H9 (cell line): ENCODE results near the gene USP46. TPM values are rescaled to one million over a fixed set of nuclear protein-coding genes. Genes with fewer than 3 reads are reported as not detected.
A peak's percentile ranks its signal among the peaks of the same experiment; 100 is the strongest.

Experiments used
- DNase-seq: peaks from one replicate; pipeline ENCODE4 v3.0.0-alpha.2; 2017
- H2AFZ ChIP-seq: one replicate; pipeline ENCODE4 v1.6.1; 2013; ENCODE audit warnings: mild to moderate bottlenecking, low read length, control low read depth, moderate library complexity
- H2AK5ac ChIP-seq: 2 replicates; pipeline ENCODE4 v1.6.1; 2013; ENCODE audit warnings: low read length, control low read depth, mixed read lengths; ENCODE audit not compliant: insufficient read length
- H2BK120ac ChIP-seq: one replicate; pipeline ENCODE4 v1.6.1; 2013; ENCODE audit warnings: low read depth, mild to moderate bottlenecking, low read length, control low read depth, inconsistent platforms; ENCODE audit not compliant: poor library complexity, severe bottlenecking
- H2BK12ac ChIP-seq: 2 replicates; pipeline ENCODE4 v1.6.1; 2013; ENCODE audit warnings: low read length, control low read depth, mixed read lengths, low read depth; ENCODE audit not compliant: insufficient read length
- H2BK15ac ChIP-seq: 2 replicates; pipeline ENCODE4 v1.6.1; 2013; ENCODE audit warnings: low read depth, low read length, control low read depth
- H2BK20ac ChIP-seq: one replicate; pipeline ENCODE4 v1.6.1; 2013; ENCODE audit warnings: low read depth, mild to moderate bottlenecking, low read length, control low read depth, inconsistent platforms; ENCODE audit not compliant: poor library complexity, severe bottlenecking
- H2BK5ac ChIP-seq: 2 replicates; pipeline ENCODE4 v1.6.1; 2013; ENCODE audit warnings: low read length, control low read depth, mixed read lengths; ENCODE audit not compliant: insufficient read length
- H3K14ac ChIP-seq: 2 replicates; pipeline ENCODE4 v1.6.1; 2013; ENCODE audit warnings: low read length, control low read depth; ENCODE audit not compliant: insufficient read depth
- H3K18ac ChIP-seq: 2 replicates; pipeline ENCODE4 v1.6.1; 2013; ENCODE audit warnings: low read depth, mild to moderate bottlenecking, mixed read lengths, low read length, control low read depth; ENCODE audit not compliant: insufficient read length
- H3K23ac ChIP-seq: 2 replicates; pipeline ENCODE4 v1.6.1; 2013; ENCODE audit warnings: low read length, control low read depth, mixed read lengths, low read depth; ENCODE audit not compliant: insufficient read length
- H3K23me2 ChIP-seq: 2 replicates; pipeline ENCODE4 v1.6.1; 2013; ENCODE audit warnings: low read depth, mild to moderate bottlenecking, mixed read lengths, low read length, control low read depth; ENCODE audit not compliant: insufficient read length, poor library complexity, severe bottlenecking
- H3K27ac ChIP-seq: 2 replicates; pipeline ENCODE4 v1.5.1; 2013; ENCODE audit warnings: low read length, control low read depth, mixed read lengths, low read depth; ENCODE audit not compliant: insufficient read length
- H3K27me3 ChIP-seq: 2 replicates; pipeline ENCODE4 v1.6.1; 2013; ENCODE audit warnings: low read length, control low read depth, inconsistent platforms; ENCODE audit not compliant: insufficient read depth
- H3K4ac ChIP-seq: 2 replicates; pipeline ENCODE4 v1.6.1; 2013; ENCODE audit warnings: low read depth, mild to moderate bottlenecking, control low read depth, inconsistent platforms, low read length, moderate library complexity
- H3K4me1 ChIP-seq: 2 replicates; pipeline ENCODE4 v1.6.1; 2013; ENCODE audit warnings: low read length, control low read depth, inconsistent platforms; ENCODE audit not compliant: insufficient read depth
- H3K4me2 ChIP-seq: 2 replicates; pipeline ENCODE4 v1.6.1; 2013; ENCODE audit warnings: low read length, control low read depth, mixed read lengths; ENCODE audit not compliant: insufficient read length, insufficient read depth
- H3K56ac ChIP-seq: 2 replicates; pipeline ENCODE4 v1.6.1; 2013; ENCODE audit warnings: low read depth, mild to moderate bottlenecking, mixed read lengths, low read length, control low read depth; ENCODE audit not compliant: insufficient read length
- H3K79me1 ChIP-seq: 2 replicates; pipeline ENCODE4 v1.6.1; 2013; ENCODE audit warnings: low read depth, mild to moderate bottlenecking, moderate library complexity, low read length, control low read depth, inconsistent platforms; ENCODE audit not compliant: insufficient read depth, poor library complexity, severe bottlenecking
- H3K79me2 ChIP-seq: 2 replicates; pipeline ENCODE4 v1.6.1; 2013; ENCODE audit warnings: low read length, control low read depth, inconsistent platforms; ENCODE audit not compliant: insufficient read depth
- H3K9ac ChIP-seq: 2 replicates; pipeline ENCODE4 v1.6.1; 2013; ENCODE audit warnings: low read length, control low read depth, mixed read lengths; ENCODE audit not compliant: insufficient read length; ENCODE audit errors: extremely low read depth
- H3K9me3 ChIP-seq: one replicate; pipeline ENCODE4 v1.6.1; 2013; ENCODE audit warnings: low read depth, low read length, inconsistent platforms; ENCODE audit not compliant: control insufficient read depth
- H3T11ph ChIP-seq: one replicate; pipeline ENCODE4 v1.6.1; 2013; ENCODE audit warnings: mild to moderate bottlenecking, low read length, control low read depth, inconsistent platforms
- H4K20me1 ChIP-seq: one replicate; pipeline ENCODE4 v1.6.1; 2013; ENCODE audit not compliant: control insufficient read depth, insufficient read length, insufficient read depth
- H4K5ac ChIP-seq: 2 replicates; pipeline ENCODE4 v1.6.1; 2013; ENCODE audit warnings: low read depth, mild to moderate bottlenecking, mixed read lengths, low read length, control low read depth; ENCODE audit not compliant: insufficient read length
- H4K8ac ChIP-seq: replicated peaks from 2 replicates; pipeline ENCODE4 v1.6.1; 2013; ENCODE audit warnings: low read length, control low read depth, mixed read lengths, low read depth; ENCODE audit not compliant: insufficient read length
- H4K91ac ChIP-seq: 2 replicates; pipeline ENCODE4 v1.6.1; 2013; ENCODE audit warnings: low read depth, mild to moderate bottlenecking, moderate library complexity, mixed read lengths, low read length, control low read depth; ENCODE audit not compliant: insufficient read length
- H3K27ac Mint-ChIP-seq, 3 experiments: 2 replicates in 2 of 3; 3 replicates in 1 of 3; pipeline ENCODE4 v1.8.0; 2020 to 2021; ENCODE audit warnings: mixed read lengths in 3 of 3, mild to moderate bottlenecking in 1 of 3, moderate library complexity in 1 of 3
- H3K27me3 Mint-ChIP-seq: 2 replicates; pipeline ENCODE4 v1.8.0; 2021; ENCODE audit warnings: low read depth, mild to moderate bottlenecking, moderate library complexity, mixed read lengths
- H3K36me3 Mint-ChIP-seq, 3 experiments: 2 replicates in 2 of 3; 3 replicates in 1 of 3; pipeline ENCODE4 v1.8.0; 2020 to 2021; ENCODE audit warnings: low read depth in 3 of 3, mixed read lengths in 3 of 3; ENCODE audit not compliant: insufficient read depth in 1 of 3
- H3K4me1 Mint-ChIP-seq, 2 experiments: 2 replicates each; pipeline ENCODE4 v1.8.0; 2020; ENCODE audit warnings: mixed read lengths in 2 of 2
- H3K4me3 Mint-ChIP-seq, 2 experiments: 2 replicates in 1 of 2; 3 replicates in 1 of 2; pipeline ENCODE4 v1.8.0; 2020 to 2021; ENCODE audit warnings: mild to moderate bottlenecking in 2 of 2, mixed read lengths in 2 of 2, moderate library complexity in 1 of 2
- H3K9me3 Mint-ChIP-seq, 2 experiments: 2 replicates in 1 of 2; 3 replicates in 1 of 2; pipeline ENCODE4 v1.8.0; 2020; ENCODE audit warnings: mild to moderate bottlenecking in 2 of 2, mixed read lengths in 2 of 2, moderate library complexity in 1 of 2
- CTCF ChIP-seq: fragments of 200-600 bp; sonication (generic); conservative IDR thresholded peaks from 3 replicates; pipeline ENCODE4 v1.8.0; 2021; ENCODE audit warnings: antibody characterized with exemption, mild to moderate bottlenecking
- WGBS: extraction: QIAGEN DNeasy Blood & Tissue Kit; methylation state at CpG from one replicate; pipeline ENCODE4 v1.1.7; 2013; ENCODE audit warnings: missing lambda C conversion rate, low lambda C conversion rate, mixed read lengths; ENCODE audit not compliant: insufficient read length; ENCODE audit errors: extremely low coverage; 5-methylcytosine and 5-hydroxymethylcytosine counted together
- total RNA-seq: library from RNA; stranded (reverse); gene quantifications from 2 replicates; pipeline ENCODE4 v1.2.1, GENCODE V29; 2021

USP46 gene
- total RNA-seq, 1 experiment from 2014 or later, result 59.8 TPM

- no peaks in the 10 kb centered on the region for H3K23me2 ChIP-seq
- H3K27me3 ChIP-seq, result no peaks in the 10 kb centered on the region
- H2BK20ac ChIP-seq, result no peak overlapping the region
- peaks cover 3% of the 10 kb centered on the region; the same call in 1 of the 2 replicates for H3K4me1 ChIP-seq
- no peak overlapping the region for H4K8ac ChIP-seq
- peak overlapping the region; percentile 9 to 82 (median 53); a peak in 6 of 7 replicates for H3K27ac Mint-ChIP-seq
- H2BK12ac ChIP-seq, result no peak overlapping the region
- H4K5ac ChIP-seq, result no peak overlapping the region
- TF ChIP-seq CTCF, result no peak
- H3K4me1 Mint-ChIP-seq, result peaks cover 34 to 38% of the 10 kb centered on the region in 2 experiments
- no peaks in the 10 kb centered on the region for H3K79me2 ChIP-seq
- no peaks in the 10 kb centered on the region for H4K20me1 ChIP-seq
- H3K14ac ChIP-seq, result no peak overlapping the region
- H3K56ac ChIP-seq, result no peak overlapping the region
- no peak overlapping the region for H3K4ac ChIP-seq
- no peak overlapping the region for H3K9ac ChIP-seq
- no peak overlapping the region for H2BK5ac ChIP-seq
- H2AFZ ChIP-seq, result no peak overlapping the region
- H3K27me3 Mint-ChIP-seq, result no peaks in the 10 kb centered on the region
- H3K4me3 Mint-ChIP-seq, result peak overlapping the region in 1 of 2 experiments; percentile 44; a peak in 2 of 5 replicates
- no peak overlapping the region for H2BK120ac ChIP-seq
- DNase-seq, result no peak
- no peak overlapping the region for H3K23ac ChIP-seq
- no peak overlapping the region for H2AK5ac ChIP-seq
- H4K91ac ChIP-seq, result no peak overlapping the region
- no peak overlapping the region for H3K27ac ChIP-seq
- H3K79me1 ChIP-seq, result no peaks in the 10 kb centered on the region
- H3K9me3 ChIP-seq, result no peaks in the 10 kb centered on the region
- H3K36me3 Mint-ChIP-seq, result peaks cover 0 to 16% (median 3%) of the 10 kb centered on the region in 3 experiments; a peak in 4 of 7 replicates
- H3K4me2 ChIP-seq, result no peak overlapping the region
- no peak overlapping the region for H3T11ph ChIP-seq
- H3K18ac ChIP-seq, result no peak overlapping the region
- no peaks in the 10 kb centered on the region for H3K9me3 Mint-ChIP-seq
- no peak overlapping the region for H2BK15ac ChIP-seq
- WGBS, result no CpG with 5 or more reads among the region's 5 CpGs
Observed at GRCh38 chr4:52554612-52555355, 104.3 kb downstream of the USP46 start.
